BLaER1 (cell line): ENCODE results near the gene CDRT15L2.
"Not testable (repeated sequence)": the region's sequence is repeated elsewhere in the genome, so short reads cannot be mapped to it uniquely, and the experiment has no call there.

Experiments
- H3K27ac ChIP-seq: shearing (Covaris generic); formaldehyde crosslinking; 2 replicates; pipeline ENCODE4 v1.8.1; 2022
- H3K27me3 ChIP-seq: shearing (Covaris generic); formaldehyde crosslinking; 2 replicates; pipeline ENCODE4 v1.8.1; 2022
- H3K36me3 ChIP-seq: shearing (Covaris generic); formaldehyde crosslinking; 2 replicates; pipeline ENCODE4 v1.8.1; 2022
- H3K4me1 ChIP-seq: shearing (Covaris generic); formaldehyde crosslinking; 2 replicates; pipeline ENCODE4 v1.8.1; 2022
- H3K4me2 ChIP-seq: shearing (Covaris generic); formaldehyde crosslinking; 2 replicates; pipeline ENCODE4 v1.8.1; 2022
- H3K4me3 ChIP-seq: shearing (Covaris generic); formaldehyde crosslinking; 2 replicates; pipeline ENCODE4 v1.8.1; 2022
- H3K9ac ChIP-seq: shearing (Covaris generic); formaldehyde crosslinking; 2 replicates; pipeline ENCODE4 v1.8.1; 2022
- H3K9me3 ChIP-seq: shearing (Covaris generic); formaldehyde crosslinking; 2 replicates; pipeline ENCODE4 v1.8.1; 2022
- H4K20me1 ChIP-seq: shearing (Covaris generic); formaldehyde crosslinking; 2 replicates; pipeline ENCODE4 v1.8.1; 2022
- Cebpa-rat ChIP-seq: shearing (Covaris generic); IDR thresholded peaks from 2 replicates; pipeline ENCODE4 v1.8.1; 2022

CDRT15L2 gene

GRCh38 chr17:20562587-20562986, 16.9 kb upstream of the CDRT15L2 start:
- TF ChIP-seq Cebpa-rat: no peak
- no peak overlapping the region for H3K27ac ChIP-seq
- no peaks in the 10 kb centered on the region for H4K20me1 ChIP-seq
- no peak overlapping the region for H3K9ac ChIP-seq
- no peaks in the 10 kb centered on the region for H3K9me3 ChIP-seq
- no peak overlapping the region for H3K4me2 ChIP-seq
- no peaks in the 10 kb centered on the region for H3K4me1 ChIP-seq
- H3K4me3 ChIP-seq: no peak overlapping the region
- H3K36me3 ChIP-seq: no peaks in the 10 kb centered on the region
- no peaks in the 10 kb centered on the region for H3K27me3 ChIP-seq

- H3K4me1 ChIP-seq: not testable (repeated sequence)
Observed at GRCh38 chr17:20565245-20565644, 14.3 kb upstream of the CDRT15L2 start.

GRCh38 chr17:20565711-20566110, 13.8 kb upstream of the CDRT15L2 start:
- TF ChIP-seq Cebpa-rat: no peak
- Histone ChIP-seq H3K4me2 (no peak overlapping the region), H3K36me3 (no peaks in the 10 kb centered on the region), H3K9ac (no peak overlapping the region), H3K4me3 (no peak overlapping the region), H3K4me1 (no peaks in the 10 kb centered on the region), H3K27ac (no peak overlapping the region), H3K27me3 (no peaks in the 10 kb centered on the region), H4K20me1 (no peaks in the 10 kb centered on the region), H3K9me3 (no peaks in the 10 kb centered on the region)

More at GRCh38 chr17:20565245-20565644, 14.3 kb upstream of the CDRT15L2 start:
- not testable (repeated sequence) for H3K9me3 ChIP-seq, H3K36me3 ChIP-seq, H4K20me1 ChIP-seq, H3K27ac ChIP-seq, H3K4me2 ChIP-seq, H3K9ac ChIP-seq, H3K4me3 ChIP-seq, H3K27me3 ChIP-seq

GRCh38 chr17:20566736-20567135, 12.8 kb upstream of the CDRT15L2 start:
- H3K9me3 ChIP-seq, H3K9ac ChIP-seq, H3K4me3 ChIP-seq, H3K4me2 ChIP-seq, H3K27ac ChIP-seq, H4K20me1 ChIP-seq, H3K36me3 ChIP-seq, H3K4me1 ChIP-seq, H3K27me3 ChIP-seq: not testable (repeated sequence)

- H3K9me3 ChIP-seq, H3K9ac ChIP-seq, H4K20me1 ChIP-seq, H3K4me2 ChIP-seq, H3K4me1 ChIP-seq, H3K4me3 ChIP-seq, H3K27ac ChIP-seq, H3K27me3 ChIP-seq, H3K36me3 ChIP-seq: not testable (repeated sequence)
Observed at GRCh38 chr17:20567421-20567820, 12.1 kb upstream of the CDRT15L2 start.

- not testable (repeated sequence) for H3K4me3 ChIP-seq, H4K20me1 ChIP-seq, H3K4me2 ChIP-seq, H3K27me3 ChIP-seq, H3K36me3 ChIP-seq, H3K9ac ChIP-seq, H3K27ac ChIP-seq, H3K9me3 ChIP-seq, H3K4me1 ChIP-seq
Observed at GRCh38 chr17:20568604-20569003, 10.9 kb upstream of the CDRT15L2 start.

- H3K27ac ChIP-seq, H3K4me3 ChIP-seq, H4K20me1 ChIP-seq, H3K27me3 ChIP-seq, H3K9ac ChIP-seq, H3K9me3 ChIP-seq, H3K4me2 ChIP-seq, H3K4me1 ChIP-seq, H3K36me3 ChIP-seq: not testable (repeated sequence)
Observed at GRCh38 chr17:20571653-20572052, 7.9 kb upstream of the CDRT15L2 start.

- H3K9me3 ChIP-seq, H3K27me3 ChIP-seq, H3K27ac ChIP-seq, H3K4me2 ChIP-seq, H3K4me3 ChIP-seq, H3K9ac ChIP-seq, H3K36me3 ChIP-seq, H4K20me1 ChIP-seq, H3K4me1 ChIP-seq: not testable (repeated sequence)
Observed at GRCh38 chr17:20573216-20573615, 6.3 kb upstream of the CDRT15L2 start.

- not testable (repeated sequence) for H3K4me1 ChIP-seq, H3K9me3 ChIP-seq, H3K4me3 ChIP-seq, H3K27ac ChIP-seq, H4K20me1 ChIP-seq, H3K4me2 ChIP-seq, H3K9ac ChIP-seq, H3K36me3 ChIP-seq, H3K27me3 ChIP-seq
Observed at GRCh38 chr17:20575071-20575470, 4.5 kb upstream of the CDRT15L2 start.

- H3K4me1 ChIP-seq, H3K36me3 ChIP-seq, H3K27me3 ChIP-seq, H4K20me1 ChIP-seq, H3K9me3 ChIP-seq, H3K27ac ChIP-seq, H3K4me2 ChIP-seq, H3K4me3 ChIP-seq, H3K9ac ChIP-seq: not testable (repeated sequence)
Observed at GRCh38 chr17:20583891-20584577, 4.5 kb downstream of the CDRT15L2 start.

GRCh38 chr17:20588744-20589453, 9.4 kb downstream of the CDRT15L2 start:
- H3K4me2 ChIP-seq, H3K27ac ChIP-seq, H3K4me1 ChIP-seq, H3K36me3 ChIP-seq, H3K9me3 ChIP-seq, H4K20me1 ChIP-seq, H3K27me3 ChIP-seq, H3K4me3 ChIP-seq, H3K9ac ChIP-seq: not testable (repeated sequence)

- H3K27ac ChIP-seq, H3K4me1 ChIP-seq, H3K4me2 ChIP-seq, H3K4me3 ChIP-seq, H4K20me1 ChIP-seq, H3K27me3 ChIP-seq, H3K9ac ChIP-seq, H3K9me3 ChIP-seq, H3K36me3 ChIP-seq: not testable (repeated sequence)
Observed at GRCh38 chr17:20589454-20589810, 9.9 kb downstream of the CDRT15L2 start.

GRCh38 chr17:20591040-20591439, 11.5 kb downstream of the CDRT15L2 start:
- not testable (repeated sequence) for H3K9ac ChIP-seq, H3K27ac ChIP-seq, H3K9me3 ChIP-seq, H4K20me1 ChIP-seq, H3K36me3 ChIP-seq, H3K4me3 ChIP-seq, H3K4me1 ChIP-seq, H3K27me3 ChIP-seq, H3K4me2 ChIP-seq

GRCh38 chr17:20605568-20605967, 26.0 kb downstream of the CDRT15L2 start:
- H3K9me3 ChIP-seq, H3K4me2 ChIP-seq, H3K9ac ChIP-seq, H3K27ac ChIP-seq, H3K36me3 ChIP-seq, H3K27me3 ChIP-seq, H3K4me3 ChIP-seq, H3K4me1 ChIP-seq, H4K20me1 ChIP-seq: not testable (repeated sequence)

GRCh38 chr17:20609490-20609889, 30.0 kb downstream of the CDRT15L2 start:
- H3K9ac ChIP-seq, H3K4me2 ChIP-seq, H3K9me3 ChIP-seq, H3K27me3 ChIP-seq, H3K4me3 ChIP-seq, H3K27ac ChIP-seq, H3K36me3 ChIP-seq, H4K20me1 ChIP-seq, H3K4me1 ChIP-seq: not testable (repeated sequence)
